Mucosa of gallbladder (tissue), 1 donor: ENCODE results near the gene FBLN1. TPM values are rescaled to one million over a fixed set of nuclear protein-coding genes. Genes with fewer than 3 reads are reported as not detected.
"Not testable (repeated sequence)": the region's sequence is repeated elsewhere in the genome, so short reads cannot be mapped to it uniquely, and the experiment has no call there.

Source experiments
- DNase-seq: peaks from one replicate; pipeline ENCODE4 v3.0.0-alpha.2; 2020; ENCODE audit warnings: low spot score
- total RNA-seq: library from RNA; stranded (reverse); gene quantifications from one replicate; pipeline ENCODE4 v1.2.1, GENCODE V29; 2021
- donor health status: DM: no; HTN: no; CAD: no.

The FBLN1 gene
- total RNA-seq, 1 donor from 2014 or later, result 427 TPM

DNA sequence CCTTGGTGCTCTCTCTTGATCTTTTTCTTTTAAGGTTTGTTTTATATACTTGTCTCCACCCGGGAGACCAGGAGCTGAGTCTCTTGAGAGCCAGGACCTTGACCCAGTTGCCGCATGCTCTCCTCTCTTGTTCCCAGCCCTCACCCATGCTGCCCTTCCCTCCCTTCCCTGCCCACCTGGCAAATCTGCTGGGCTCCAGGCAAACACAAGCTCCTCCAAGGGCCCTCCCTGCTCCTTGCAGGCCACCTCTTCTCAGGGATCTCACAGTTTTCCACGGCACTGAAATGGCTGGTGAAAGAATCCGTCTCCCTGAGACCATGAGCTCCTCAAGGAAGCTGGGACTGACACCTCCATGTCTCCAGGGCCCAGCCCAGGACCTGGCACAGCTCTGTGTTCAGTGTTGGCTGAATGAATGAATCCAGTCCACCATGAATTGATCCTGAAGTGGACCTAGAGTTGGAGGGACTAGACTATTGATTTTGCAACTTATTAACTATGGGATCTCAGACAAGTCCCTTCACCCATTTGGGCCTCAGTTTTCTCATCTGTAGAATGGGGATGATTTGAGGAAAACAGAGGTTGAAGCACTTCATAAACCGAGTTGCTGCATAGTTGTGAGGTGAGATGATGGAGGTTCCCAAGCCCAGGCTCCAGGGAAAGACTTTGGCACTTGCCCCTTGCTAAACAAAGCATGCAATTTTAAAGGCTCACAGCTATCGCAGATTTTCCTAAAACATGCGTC is 25.1 kb upstream of the FBLN1 start:
- no peak for DNase-seq

DNA sequence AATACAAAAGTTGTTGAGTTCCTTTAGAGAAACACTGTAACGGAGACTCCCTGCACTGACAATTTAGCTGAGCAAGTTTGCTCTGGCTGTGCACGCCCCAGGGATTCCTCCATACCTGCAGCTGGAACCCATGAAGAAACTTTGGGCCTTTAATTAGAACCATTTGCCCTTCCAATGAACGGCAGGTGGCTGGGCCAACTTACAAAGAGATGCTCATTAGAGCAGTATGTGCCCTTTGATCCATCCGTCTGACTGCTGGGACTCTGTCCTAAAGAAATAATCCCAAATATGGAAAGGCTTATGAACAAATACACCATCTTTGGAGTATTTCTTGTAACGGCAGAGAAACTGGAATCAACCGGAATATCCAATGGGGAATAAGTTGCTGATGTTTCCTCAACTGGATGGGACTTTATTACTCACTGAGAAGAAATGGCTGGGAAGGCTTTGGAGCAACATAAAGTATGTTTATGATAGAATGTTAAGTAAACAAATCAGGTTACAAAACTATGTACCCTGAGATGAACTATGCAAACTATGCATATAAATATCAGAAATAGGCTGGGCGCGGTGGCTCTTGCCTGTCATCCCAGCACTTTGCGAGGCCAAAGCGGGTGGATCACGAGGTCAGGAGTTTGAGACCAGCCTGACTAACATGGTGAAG is 24.4 kb upstream of the FBLN1 start:
- no peak for DNase-seq

DNA sequence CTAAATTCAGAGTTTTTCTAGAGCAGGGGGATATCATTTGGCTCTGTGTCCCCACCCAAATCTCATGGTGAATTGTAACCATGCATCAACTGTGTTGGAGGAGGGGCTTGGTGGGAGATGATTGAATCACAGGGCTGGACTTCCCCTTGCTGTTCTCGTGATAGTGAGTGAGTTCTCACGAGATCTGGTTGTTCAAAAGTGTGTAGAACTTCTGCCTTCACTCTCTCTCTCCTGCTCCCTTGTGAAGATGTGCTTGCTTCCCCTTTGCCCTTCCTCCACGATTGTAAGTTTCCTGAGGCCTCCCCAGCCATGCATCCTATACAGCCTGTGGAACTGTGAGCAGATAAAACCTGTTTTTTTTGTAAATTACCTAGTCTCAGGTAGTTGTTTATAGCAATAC is 22.0 kb upstream of the FBLN1 start:
- DNase-seq, result no peak

DNA sequence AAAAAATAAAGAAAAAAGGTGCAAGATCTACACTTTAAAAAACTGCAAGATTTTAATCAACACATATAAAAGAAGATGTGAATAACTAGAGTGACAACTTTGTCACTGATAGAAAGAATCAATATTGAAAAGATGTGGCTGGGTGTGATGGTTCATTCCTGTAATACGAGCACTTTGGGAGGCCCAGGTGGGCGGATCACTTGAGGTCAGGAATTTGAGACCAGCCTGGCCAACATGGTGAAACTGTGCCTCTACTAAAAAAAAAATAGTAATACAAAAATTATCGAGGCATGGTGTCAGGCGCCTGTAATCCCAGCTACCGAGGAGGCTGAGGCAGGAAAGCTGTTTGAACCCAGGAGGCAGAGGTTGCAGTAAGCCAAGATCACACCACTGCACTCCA is 21.0 kb upstream of the FBLN1 start:
- no peak for DNase-seq

DNA sequence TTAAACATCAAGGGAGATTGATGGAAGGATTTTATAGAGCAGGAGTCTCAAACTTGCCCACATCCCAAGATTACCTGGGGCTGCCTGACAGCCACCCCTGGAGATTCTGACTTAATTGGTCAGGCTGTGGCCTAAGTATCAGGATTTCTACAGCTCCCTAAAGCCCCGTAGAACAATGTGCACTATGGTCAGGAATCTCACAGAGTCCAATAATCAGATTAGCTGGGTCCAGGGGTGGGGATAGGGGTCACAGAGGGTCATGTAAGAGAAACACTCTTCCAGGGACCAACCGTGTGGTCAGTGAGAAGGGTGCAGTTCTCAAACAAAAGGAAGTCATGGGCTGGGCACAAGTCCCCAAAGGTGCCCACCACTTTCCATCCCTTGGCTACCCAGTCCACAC is 20.5 kb upstream of the FBLN1 start:
- DNase-seq, result no peak

DNA sequence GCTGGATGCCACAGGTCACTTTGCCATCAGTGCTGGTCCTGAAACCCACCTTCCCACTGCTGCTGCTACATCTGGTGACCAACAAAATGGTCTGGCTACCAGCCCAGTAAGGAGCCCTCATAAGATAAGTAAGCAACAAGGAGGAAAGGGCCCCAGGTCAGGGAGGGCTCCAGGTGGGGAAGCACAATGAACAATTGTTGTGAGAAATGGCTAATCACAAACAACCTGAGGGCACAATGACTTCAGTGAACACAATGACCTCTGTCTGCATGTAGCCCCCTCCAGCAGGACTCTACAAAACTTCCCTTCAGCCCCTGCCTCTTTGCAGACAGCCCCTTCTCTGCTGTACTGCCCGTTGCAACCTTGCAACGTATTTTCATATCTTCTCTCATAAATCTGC is 19.4 kb upstream of the FBLN1 start:
- no peak for DNase-seq

DNA sequence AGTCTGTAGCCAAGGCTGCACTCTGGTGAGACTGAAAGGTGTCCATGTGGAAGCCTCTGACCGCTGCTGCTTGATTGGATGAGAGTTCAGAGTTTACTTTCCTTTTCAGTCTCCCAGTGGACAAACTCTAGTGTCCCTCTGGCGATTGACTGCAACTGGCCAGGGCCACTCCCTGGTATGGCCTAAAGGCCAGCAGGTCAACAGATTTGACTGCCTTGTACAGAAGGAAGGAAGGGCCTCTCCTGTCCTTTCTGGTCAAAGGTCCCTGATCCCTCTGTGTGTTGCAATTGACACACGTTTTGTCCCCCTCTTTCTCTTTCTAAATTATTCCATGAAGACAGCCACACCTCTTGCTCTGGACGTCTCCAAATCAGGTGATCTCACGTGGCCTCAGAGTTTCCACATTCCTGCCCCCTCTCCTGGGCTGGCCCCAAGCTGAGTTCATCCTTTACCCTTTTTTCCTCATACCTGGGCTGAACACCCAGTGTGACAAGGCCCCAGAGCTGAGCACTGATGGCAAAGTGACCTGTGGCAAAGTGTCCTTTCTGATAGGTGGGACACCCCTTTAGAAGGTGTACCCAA is 18.7 kb upstream of the FBLN1 start:
- no peak for DNase-seq

DNA sequence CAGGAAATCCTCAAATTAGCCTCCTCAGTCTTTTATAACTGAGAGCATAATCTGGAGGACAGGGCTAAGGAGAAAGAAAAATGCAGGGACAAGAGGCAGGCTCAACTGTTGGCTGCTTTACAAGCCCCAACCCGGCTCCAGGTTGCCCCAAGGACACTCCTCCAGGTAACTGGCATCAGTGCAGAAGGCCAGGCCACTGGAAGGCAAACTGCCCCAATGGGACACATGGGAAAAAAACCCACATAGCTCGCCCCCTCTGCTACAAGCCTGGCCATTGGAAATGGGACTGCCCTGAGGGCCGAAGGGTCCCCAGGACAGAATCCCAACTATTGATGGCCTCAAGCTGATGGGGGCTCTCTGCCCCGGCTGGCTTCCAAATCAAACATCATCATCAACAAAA is 17.9 kb upstream of the FBLN1 start:
- no peak for DNase-seq

DNA sequence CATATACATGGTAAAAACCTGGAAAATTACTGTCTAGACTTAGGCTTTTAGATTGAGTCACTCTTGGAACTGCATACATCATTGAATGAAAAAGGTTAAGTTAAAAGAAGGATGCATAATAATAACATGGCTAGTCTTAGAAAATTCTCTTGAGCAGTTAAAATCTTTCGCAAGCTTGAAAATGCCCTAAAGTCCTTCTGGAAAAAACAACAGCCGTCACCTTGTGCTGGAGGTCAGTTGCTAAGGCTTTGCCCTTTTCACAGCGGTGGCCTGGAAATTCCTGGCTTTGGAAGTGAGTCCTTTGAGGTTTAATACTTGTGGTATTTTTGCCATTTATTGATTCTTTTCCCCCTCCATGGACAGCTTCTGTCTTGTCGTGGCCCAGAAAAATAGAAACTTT is 17.4 kb upstream of the FBLN1 start:
- DNase-seq, result no peak

DNA sequence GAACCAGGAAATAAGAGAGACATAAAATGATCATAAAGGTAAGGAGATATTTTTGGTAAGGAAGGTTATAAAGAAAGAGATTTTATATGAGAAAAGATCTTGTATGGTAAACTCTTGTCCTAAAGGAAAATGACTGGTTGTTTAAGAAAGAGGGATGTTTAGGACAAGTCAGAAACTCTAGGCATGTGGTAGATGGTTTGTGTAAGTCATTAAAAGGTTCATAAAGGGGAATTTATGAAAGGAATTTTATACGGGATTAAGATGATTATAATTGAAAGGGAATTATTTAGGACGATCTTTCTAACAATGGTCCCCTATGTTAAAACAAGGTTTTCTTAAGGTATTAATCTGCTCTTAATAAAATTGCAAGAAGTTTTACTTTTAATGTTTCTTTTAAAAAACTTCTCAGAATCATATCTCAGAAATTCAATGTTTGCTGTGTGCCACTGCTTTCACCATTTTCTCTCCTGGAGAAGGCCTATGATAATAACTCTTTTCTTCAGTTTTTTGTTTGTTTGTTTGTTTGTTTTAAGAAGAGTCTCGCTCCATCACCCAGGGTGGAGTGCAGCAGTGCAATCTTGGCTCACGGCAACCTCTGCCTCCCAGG is 13.8 kb upstream of the FBLN1 start:
- DNase-seq, result no peak

DNA sequence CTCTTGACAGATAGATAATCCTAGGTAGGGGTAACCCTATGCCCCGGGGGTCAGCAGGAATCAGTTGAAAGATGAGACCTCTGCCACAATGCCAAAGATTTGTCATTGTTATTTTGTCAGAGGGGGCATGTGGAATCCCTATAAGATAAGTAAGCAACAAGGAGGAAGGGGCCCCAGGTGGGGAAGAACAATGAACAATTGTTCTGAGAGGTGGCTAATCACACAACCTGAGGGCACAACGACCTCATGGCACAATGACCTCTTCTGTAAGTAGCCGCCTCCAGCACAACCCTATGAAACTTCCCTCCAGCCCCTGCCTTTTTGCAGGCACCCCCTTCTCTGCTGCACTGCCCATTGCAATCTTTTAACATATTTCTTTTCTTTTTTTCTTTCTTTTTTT is 11.8 kb upstream of the FBLN1 start:
- DNase-seq, result no peak

DNA sequence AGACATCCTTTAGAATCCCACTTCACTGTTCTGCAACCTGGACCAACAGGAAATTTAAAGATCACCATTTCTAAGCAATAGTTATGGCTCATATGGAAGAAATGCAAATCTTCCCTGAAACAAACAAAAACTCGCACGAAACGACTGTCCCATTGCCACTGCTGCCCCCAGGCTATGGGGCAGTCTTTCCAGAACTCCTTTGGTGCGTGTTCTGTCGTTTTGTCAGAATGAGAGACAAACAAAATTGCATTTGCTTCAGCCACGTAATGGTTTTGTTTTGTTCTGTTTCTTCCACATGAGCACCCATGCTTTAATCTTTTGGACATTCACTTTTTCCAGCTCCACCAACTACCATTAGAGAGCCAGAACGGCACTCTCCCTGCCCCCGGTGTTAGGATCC is 10.8 kb upstream of the FBLN1 start:
- no peak for DNase-seq

DNA sequence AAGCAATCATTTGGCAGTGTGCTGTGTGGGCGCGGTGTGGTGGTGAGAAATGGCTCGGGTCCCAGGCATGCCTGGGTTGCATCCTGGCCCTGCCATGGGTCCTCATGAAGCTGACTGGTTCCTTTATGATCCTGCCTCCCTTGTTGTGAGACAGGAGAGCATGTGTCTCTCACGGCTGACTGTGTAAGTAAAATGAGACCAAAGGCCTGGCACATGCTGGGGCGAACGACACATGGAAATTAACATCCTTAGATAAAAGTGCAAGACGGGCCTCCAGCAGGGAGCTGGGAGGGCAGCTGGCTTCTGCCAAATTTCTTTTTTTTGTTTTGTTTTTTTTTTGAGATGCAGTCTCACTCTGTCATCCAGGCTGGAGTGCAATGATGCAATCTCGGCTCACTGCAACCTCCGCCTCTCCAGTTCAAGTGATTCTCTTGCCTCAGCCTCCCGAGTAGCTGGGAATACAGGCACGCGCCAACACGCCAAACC is 9.4 kb upstream of the FBLN1 start:
- DNase-seq, result no peak

DNA sequence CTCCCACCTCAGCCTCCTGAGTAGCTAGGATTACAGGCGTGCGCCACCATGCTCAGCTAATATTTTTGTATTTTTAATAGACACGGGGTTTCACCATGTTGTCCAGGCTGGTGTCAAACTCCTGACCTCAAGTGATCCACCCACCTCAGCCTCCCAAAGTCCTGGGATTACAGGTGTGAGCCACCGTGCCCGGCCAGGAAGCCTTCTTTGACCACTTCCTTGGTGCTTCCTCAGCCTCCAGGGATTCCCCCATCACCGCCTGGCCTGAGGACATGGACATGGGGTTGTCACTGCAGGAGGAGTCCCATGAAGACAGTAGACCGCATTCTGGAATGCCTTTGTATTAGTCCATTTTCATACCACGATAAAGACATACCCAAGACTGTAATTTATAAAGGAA is 8.4 kb upstream of the FBLN1 start:
- not testable (repeated sequence) for DNase-seq

DNA sequence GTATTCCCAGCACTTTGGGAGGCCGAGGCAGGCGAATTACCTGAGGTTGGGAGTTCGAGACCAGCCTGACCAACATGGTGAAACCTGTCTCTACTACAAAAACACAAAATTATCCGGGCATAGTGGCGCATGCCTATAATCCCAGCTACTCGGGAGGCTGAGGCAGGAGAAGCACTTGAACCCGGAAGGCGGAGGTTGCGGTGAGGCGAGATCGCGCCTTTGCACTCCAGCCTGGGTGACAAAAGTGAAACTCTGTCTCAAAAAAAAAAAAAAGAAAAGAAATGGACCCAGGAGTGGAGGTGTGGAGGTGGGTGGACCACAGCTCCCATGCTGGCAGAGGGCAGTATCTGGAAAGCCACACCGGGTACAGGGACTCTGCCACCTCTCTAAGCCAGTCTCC is 7.1 kb upstream of the FBLN1 start:
- not testable (repeated sequence) for DNase-seq

DNA sequence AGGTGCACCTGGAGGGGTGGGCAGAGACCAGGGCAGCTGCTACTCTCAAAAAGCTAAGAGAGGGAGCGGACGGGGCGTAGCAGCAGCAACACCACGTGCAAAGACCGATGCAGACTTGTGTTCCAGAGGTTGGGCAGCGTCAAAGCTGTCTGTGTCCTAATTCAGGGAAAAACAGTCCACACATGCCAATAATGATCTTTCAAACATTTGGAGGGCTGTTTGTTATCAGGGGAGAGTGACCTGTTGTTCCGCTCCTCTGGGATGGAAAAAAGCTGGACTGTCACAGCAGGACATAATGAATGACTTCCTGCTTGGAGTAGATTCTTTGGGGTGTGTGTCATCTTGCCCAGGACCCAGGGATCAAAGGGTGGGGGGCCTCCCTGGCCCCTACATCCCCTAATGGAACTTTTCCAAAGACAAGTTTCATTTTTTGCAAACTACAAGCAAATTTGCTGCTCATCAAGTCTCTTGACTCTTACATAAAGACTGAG is 6.2 kb upstream of the FBLN1 start:
- DNase-seq, result no peak

DNA sequence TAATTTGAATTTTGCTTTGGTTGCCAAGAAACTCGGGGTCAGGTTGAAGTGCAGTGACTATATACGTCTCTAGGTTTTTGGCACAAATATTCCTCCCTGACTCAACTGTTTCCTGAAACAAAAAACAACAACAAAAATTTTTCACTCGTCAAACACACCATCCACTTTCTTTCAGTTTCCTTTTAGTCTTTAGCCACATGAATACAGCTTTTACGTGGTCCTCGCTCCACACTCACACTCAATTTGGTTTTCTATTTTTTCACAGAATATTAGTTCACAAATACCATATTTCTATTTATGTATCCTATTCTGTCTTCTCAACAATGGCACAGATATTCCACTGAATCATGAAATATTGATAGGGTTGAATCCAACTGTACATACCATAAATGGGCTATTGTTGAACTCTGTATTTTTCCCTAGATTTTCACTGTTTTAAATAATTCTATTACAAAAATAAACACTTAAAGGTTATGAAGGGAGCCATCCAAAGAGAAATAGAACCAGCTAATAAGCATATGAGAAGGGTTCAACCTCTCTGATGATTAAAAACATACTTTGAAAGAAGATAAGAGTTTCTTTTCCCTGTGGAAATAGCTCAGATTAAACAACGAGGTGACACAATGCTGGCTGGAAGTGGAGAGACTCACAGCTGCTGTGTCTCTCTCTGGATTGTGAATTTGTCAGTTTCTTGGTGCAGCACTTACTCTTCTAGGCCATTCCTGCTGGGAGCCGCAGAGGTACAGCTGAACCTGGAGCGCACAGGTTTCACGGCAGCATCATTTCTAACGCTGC is 5.1 kb upstream of the FBLN1 start:
- no peak for DNase-seq

DNA sequence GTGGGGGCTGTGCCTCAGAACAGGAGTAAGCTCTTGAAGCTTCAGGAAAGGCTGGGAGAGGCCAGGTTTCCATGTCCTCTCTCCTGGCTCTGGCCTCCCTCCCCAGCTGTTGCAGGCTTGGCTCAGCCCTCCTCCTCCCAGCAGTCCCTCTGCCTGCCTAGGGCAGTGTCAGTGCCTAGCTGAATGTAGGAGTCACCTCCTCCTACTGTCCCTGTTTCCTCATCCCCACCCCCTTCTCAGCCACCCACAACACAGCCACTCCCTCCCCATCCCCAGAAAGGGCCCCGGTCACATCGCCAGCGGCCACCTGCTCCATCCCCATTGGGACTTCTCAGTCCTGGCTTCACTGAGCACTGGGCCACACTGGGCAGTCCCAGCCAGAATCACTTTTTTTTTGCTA is 2.9 kb upstream of the FBLN1 start:
- no peak for DNase-seq

DNA sequence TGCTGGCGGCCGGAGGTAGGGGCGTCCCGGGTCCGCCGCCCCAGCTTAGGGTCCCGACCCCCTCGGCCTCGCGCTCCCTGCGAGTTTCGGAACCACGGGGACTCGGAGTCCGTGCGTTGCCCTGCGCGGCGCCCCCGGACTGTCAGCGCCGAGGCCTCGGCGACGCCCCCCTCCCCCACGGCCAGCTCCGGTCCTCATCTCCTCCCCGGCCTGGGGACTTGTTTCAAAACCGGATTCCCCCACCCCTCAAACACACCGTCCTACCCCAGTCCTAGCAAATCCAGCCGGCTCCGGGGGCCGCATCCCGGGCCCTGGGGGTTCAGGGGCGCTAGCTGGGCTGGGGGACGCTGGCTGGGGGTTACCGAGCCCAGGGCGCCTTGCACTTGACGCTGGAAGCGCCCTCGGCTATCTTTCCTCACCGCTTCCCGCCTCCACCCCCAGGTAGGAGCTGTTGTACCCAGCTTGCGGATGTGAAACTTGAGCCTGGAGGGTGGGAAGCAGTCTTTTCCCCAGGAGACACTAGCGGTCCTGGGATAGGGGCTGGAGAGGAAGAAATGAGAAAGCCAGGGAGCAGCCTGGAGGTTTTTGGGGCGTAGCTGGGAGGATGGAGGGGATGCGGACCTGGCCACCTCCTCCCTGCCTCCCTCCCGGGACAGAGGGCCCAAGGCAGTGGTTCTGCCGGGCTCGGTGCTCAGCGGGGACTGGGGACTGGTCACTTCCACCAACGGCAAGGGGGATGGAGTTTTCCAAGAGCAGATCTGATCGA is 550 bp downstream of the FBLN1 start:
- DNase-seq, result no peak

DNA sequence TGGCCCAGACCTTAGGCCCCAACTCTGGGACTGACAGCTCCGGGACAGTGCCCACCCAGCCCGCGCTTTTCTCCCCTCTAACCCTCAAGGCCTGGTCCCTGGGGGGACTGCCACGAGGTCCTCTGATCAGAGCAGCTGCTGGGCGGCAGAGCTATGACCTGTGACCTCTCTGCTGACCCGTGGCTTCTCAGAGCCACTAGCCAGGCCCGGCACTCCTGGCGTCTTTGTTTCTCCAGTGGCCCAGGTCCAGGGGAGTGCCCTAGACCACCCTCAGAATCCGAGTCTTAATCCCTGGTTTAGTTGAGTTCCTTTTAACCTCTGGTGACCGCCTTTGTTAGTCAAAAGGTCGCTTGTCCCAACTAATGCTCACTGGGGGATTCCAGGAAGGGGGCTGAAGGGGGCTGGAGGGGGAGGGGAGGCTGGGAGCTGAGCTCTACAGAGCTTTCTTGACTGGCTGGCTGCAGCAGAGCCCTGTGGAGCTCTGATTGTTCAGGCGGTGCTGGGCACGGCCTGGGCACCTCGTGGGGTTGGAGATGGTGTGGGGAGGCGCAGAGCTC is 1.2 kb downstream of the FBLN1 start:
- DNase-seq, result no peak
